ENCODE data around the gene PXN. TPM values are rescaled to one million over a fixed set of nuclear protein-coding genes. Genes with fewer than 3 reads are reported as not detected.
"Not testable (repeated sequence)": the region's sequence is repeated elsewhere in the genome, so short reads cannot be mapped to it uniquely, and the experiment has no call there.

Gene PXN
- total and polyA plus RNA-seq, 8 donors, result 27.2 to 129 (median 49.0) TPM

DNA sequence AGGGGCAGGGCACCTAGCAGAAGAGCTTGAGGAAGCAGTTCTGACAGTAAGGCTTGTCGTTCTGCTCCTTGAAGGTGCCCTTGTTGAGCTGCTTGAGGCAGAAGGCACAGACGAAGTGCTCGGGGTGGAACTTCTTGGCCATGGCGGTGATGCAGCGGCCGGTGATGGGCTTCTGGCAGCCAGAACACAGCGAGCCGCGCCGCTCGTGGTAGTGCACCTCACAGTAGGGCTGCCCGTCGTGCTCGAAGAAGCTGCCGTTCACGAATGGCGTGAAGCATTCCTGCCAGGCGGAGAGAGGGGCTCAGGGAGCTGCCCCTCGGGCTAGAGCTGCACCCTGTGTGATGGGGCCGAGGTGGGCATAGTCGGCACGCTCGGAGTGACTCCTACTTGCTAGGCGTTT is 53.2 kb downstream of the PXN start:
- Histone ChIP-seq H3K27ac (no peak overlapping the region), H3K9me3 (no peaks in the 10 kb centered on the region), H3K27me3 (no peaks in the 10 kb centered on the region), H3K4me1 (no peaks in the 10 kb centered on the region), H3K4me3 (no peak overlapping the region), H3K36me3 (peaks cover 57 to 89% (median 83%) of the 10 kb centered on the region in 4 donors)
- TF ChIP-seq, protein P1, sequence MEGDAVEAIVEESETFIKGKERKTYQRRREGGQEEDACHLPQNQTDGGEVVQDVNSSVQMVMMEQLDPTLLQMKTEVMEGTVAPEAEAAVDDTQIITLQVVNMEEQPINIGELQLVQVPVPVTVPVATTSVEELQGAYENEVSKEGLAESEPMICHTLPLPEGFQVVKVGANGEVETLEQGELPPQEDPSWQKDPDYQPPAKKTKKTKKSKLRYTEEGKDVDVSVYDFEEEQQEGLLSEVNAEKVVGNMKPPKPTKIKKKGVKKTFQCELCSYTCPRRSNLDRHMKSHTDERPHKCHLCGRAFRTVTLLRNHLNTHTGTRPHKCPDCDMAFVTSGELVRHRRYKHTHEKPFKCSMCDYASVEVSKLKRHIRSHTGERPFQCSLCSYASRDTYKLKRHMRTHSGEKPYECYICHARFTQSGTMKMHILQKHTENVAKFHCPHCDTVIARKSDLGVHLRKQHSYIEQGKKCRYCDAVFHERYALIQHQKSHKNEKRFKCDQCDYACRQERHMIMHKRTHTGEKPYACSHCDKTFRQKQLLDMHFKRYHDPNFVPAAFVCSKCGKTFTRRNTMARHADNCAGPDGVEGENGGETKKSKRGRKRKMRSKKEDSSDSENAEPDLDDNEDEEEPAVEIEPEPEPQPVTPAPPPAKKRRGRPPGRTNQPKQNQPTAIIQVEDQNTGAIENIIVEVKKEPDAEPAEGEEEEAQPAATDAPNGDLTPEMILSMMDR (IDR thresholded peaks at IDR 0.05), result no peak
- TF ChIP-seq POLR2AphosphoS5 (IDR thresholded peaks at IDR 0.05) (no peak), POLR2A (IDR thresholded peaks at IDR 0.05) (no peak)
- 89 to 96% (median 94%) methylated on average over 23 to 24 of the region's 24 CpGs for WGBS, 5 donors
- DNase-seq, result no peak
- intact Hi-C loops (cut with DNase I; ENCODE audit: low total_unique reads), result no loop called here

DNA sequence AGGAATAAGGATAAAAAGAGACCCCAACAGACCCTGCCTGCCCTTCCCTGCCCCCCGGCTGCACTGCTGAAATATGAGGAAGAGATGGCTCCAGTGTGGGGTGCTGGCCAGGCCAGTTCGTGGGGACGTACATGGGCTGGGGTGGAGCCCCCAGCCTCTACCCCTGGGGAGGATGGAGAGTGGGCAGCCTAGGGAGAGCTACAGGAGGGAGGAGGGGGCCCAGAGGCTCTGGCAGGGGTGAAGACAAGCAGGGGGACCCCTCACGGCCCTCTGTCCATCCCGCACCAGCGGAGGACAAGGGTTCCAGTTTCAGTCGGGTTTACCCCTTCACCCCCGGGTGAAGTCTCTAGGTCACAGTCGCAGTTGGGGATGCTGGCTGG is 53.6 kb downstream of the PXN start:
- intact Hi-C loops (cut with DNase I; ENCODE audit: low total_unique reads), result no loop called here
- Histone ChIP-seq H3K4me3 (no peak overlapping the region), H3K9me3 (no peaks in the 10 kb centered on the region), H3K27me3 (no peaks in the 10 kb centered on the region), H3K4me1 (no peaks in the 10 kb centered on the region), H3K36me3 (peaks cover 57 to 89% (median 83%) of the 10 kb centered on the region in 4 donors), H3K27ac (no peak overlapping the region)
- no peak for TF ChIP-seq EP300 (IDR thresholded peaks at IDR 0.05)
- TF ChIP-seq POLR2AphosphoS5 (IDR thresholded peaks at IDR 0.05), result no peak
- DNase-seq, result no peak
- WGBS, 5 donors, result 82 to 89% (median 86%) methylated on average over 9 of the region's 9 CpGs

DNA sequence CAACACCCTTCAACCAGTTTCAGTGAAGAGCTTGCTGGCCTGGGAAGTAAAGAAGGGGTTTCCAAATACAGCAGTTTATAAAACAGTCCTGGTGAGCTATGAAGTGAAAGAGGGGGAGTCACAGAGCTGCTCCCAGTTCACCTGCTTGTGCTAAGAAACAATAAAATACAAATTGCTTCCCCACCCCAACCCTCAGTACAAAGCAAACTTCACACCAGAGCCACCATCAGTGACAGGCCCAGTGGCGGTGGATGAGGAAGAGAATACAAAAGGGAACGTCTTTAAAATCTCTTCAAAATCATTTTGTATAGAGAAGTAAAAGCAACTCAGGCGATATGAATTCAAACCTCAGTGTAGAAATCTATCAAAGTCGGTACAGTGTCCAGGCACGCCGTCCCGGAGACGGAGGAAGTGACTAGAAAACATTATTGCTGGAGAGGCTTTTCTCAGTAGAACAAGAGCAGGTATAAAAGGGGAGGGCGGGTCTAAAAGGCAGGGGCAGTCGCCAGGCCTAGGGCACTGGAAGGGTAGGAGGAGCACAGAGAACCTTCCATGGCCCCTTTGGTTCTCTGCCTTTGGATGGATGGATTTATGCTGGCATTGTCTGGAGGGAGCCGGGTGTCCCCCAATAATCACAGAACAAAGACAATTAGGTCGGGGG is 54.2 kb downstream of the PXN start:
- Histone ChIP-seq H3K27ac (no peak overlapping the region), H3K27me3 (no peaks in the 10 kb centered on the region), H3K9me3 (no peaks in the 10 kb centered on the region), H3K4me1 (no peaks in the 10 kb centered on the region), H3K36me3 (peaks cover 55 to 89% (median 83%) of the 10 kb centered on the region in 4 donors), H3K4me3 (no peak overlapping the region)
- DNase-seq, result no peak
- TF ChIP-seq EP300 (IDR thresholded peaks at IDR 0.05), result no peak
- TF ChIP-seq POLR2A (IDR thresholded peaks at IDR 0.05), result no peak
- TF ChIP-seq, protein P1 (IDR thresholded peaks at IDR 0.05), result no peak
- no peak for TF ChIP-seq POLR2AphosphoS5 (IDR thresholded peaks at IDR 0.05)
- intact Hi-C loops (cut with DNase I; ENCODE audit: low total_unique reads), result no loop called here
- 78 to 88% (median 86%) methylated on average over 12 of the region's 12 CpGs for WGBS, 5 donors

- TF ChIP-seq POLR2AphosphoS5 (IDR thresholded peaks at IDR 0.05), result no peak
- no peak for TF ChIP-seq EP300 (IDR thresholded peaks at IDR 0.05)
- TF ChIP-seq POLR2A (IDR thresholded peaks at IDR 0.05), result no peak
- TF ChIP-seq, protein P1 (IDR thresholded peaks at IDR 0.05), result no peak
- Histone ChIP-seq H3K4me1 (no peaks in the 10 kb centered on the region), H3K27me3 (no peaks in the 10 kb centered on the region), H3K9me3 (no peaks in the 10 kb centered on the region), H3K4me3 (no peak overlapping the region), H3K36me3 (peaks cover 39 to 77% (median 71%) of the 10 kb centered on the region in 4 donors), H3K27ac (no peak overlapping the region)
- intact Hi-C loops (cut with DNase I; ENCODE audit: low total_unique reads), result no loop called here
- DNase-seq, result no peak
- 87 to 93% (median 91%) methylated on average over 12 to 13 of the region's 13 CpGs for WGBS, 5 donors
These were observed 55.7 kb downstream of the PXN start for GRCh38 chr12:120209851-120210250.

DNA sequence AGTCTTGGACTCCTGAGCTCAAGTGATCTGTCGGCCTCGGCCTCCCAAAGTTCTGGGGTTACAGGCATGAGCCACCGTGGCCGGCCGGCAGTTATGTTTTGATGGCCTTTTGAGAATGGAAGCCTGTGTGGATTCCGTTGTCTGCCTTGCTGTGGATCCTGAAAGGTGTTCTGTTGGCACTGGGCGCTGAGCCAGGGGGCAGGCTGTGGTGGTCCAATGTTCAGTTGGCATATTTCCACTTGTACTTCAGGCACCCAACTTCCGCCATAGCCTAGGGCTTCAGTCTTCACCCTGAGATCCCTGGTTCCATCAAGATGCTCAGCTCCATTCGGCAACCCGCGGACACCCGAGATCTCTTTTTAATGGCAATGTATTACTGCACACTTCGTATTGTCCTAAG is 58.3 kb downstream of the PXN start:
- DNase-seq, result no peak
- WGBS, 5 donors, result 84 to 97% (median 95%) methylated on average over 13 of the region's 13 CpGs
- intact Hi-C loops (cut with DNase I; ENCODE audit: low total_unique reads), result no loop called here
- H3K27me3 ChIP-seq, result no peaks in the 10 kb centered on the region
- H3K9me3 ChIP-seq, result no peaks in the 10 kb centered on the region
- H3K4me1 ChIP-seq, result peaks cover 0 to under 1% (median 0%) of the 10 kb centered on the region in 4 donors
- H3K4me3 ChIP-seq, result no peak overlapping the region
- no peak for TF ChIP-seq EP300 (IDR thresholded peaks at IDR 0.05)
- TF ChIP-seq, protein P1 (IDR thresholded peaks at IDR 0.05), result no peak
- TF ChIP-seq POLR2A (IDR thresholded peaks at IDR 0.05), result no peak
- no peak for TF ChIP-seq POLR2AphosphoS5 (IDR thresholded peaks at IDR 0.05)
- no peak overlapping the region for H3K27ac ChIP-seq
- peaks cover 15 to 51% (median 46%) of the 10 kb centered on the region in 4 donors for H3K36me3 ChIP-seq

DNA sequence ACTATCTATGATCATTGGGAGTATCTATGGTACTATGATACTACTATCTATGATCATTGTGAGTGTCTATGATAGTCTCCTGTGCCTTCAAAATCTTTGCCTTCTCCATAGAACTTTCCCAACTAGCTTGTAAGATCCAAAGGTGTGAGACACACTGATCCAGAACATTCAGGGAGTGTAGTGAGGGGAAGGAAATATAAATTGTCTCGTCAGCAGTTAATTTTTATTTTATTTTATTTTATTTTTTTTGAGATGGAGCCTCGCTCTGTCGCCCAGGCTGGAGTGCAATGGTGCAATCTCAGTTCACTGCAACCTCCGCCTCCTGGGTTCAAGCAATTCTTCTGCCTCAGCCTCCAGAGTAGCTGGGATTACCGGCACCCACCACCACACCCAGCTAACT is 58.7 kb downstream of the PXN start:
- H3K9me3 ChIP-seq; H3K4me1 ChIP-seq; DNase-seq; H3K27ac ChIP-seq; H3K27me3 ChIP-seq; H3K4me3 ChIP-seq; intact Hi-C loops (cut with DNase I; ENCODE audit: low total_unique reads): not testable (repeated sequence)
- H3K36me3 ChIP-seq, result peaks cover 10 to 46% (median 42%) of the 10 kb centered on the region in 4 donors
- 92 to 97% (median 94%) methylated on average over 5 of the region's 5 CpGs for WGBS, 5 donors

All from stomach (tissue), 9 donors.